ENCODE measurements around the gene TMEM45B. TPM values are rescaled to one million over a fixed set of nuclear protein-coding genes. Genes with fewer than 3 reads are reported as not detected.
A peak's percentile ranks its signal among the peaks of the same experiment; 100 is the strongest.
"Not testable (repeated sequence)": the region's sequence is repeated elsewhere in the genome, so short reads cannot be mapped to it uniquely, and the experiment has no call there.

The TMEM45B gene
- total RNA-seq, 1 donor from 2014 or later = not detected

DNA sequence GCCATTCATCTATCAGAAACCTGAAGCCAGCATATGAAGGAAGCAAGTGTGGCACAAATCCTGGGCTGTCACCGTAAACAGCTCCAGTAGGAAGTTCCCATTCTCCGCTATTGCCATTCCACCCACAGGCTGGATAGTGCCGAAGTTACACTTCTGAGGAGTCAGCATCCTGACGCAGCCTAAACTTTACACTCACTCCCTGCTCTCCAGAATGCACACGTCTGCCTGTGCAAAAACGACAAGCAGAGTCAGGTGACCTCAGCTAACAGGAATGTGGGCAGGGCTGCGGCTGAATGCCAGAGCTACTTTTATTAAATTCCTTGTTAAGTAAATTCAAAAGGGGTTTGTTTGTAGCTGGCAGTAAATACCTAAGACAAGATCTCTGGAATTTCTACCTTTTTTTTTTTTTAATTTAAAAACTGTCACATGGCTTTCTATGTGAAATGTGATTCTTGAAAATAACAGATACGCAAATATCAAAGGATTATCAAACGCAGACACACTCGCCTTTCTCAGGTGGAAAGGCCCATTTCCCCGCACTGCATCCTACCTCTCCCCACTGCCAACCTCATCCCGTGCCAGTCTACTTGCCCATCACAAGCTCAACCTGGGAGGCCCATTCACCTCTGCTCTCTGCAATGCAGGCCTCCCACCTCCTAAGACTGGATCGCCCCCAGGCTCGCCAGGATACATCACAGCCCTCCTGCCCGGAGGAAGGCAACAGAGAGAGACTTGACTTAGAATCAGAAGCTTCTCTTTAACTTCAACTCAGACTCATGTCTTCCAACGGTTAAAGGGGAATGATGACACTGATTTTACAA lies 46.3 kb downstream of the TMEM45B start:
- Mint-ChIP-seq H3K27ac (ENCODE audit: unreplicated experiment) (peak overlapping the region; percentile 52), H3K4me3 (ENCODE audit: unreplicated experiment) (no peak overlapping the region), H3K27me3 (ENCODE audit: unreplicated experiment) (peaks cover 2% of the 10 kb centered on the region), H3K4me1 (ENCODE audit: unreplicated experiment) (no peaks in the 10 kb centered on the region), H3K9me3 (ENCODE audit: unreplicated experiment) (no peaks in the 10 kb centered on the region), H3K36me3 (ENCODE audit: low read depth, unreplicated experiment) (peaks cover 43% of the 10 kb centered on the region)
- no peak for DNase-seq (ENCODE audit: low spot score)
- TF ChIP-seq, protein P1, sequence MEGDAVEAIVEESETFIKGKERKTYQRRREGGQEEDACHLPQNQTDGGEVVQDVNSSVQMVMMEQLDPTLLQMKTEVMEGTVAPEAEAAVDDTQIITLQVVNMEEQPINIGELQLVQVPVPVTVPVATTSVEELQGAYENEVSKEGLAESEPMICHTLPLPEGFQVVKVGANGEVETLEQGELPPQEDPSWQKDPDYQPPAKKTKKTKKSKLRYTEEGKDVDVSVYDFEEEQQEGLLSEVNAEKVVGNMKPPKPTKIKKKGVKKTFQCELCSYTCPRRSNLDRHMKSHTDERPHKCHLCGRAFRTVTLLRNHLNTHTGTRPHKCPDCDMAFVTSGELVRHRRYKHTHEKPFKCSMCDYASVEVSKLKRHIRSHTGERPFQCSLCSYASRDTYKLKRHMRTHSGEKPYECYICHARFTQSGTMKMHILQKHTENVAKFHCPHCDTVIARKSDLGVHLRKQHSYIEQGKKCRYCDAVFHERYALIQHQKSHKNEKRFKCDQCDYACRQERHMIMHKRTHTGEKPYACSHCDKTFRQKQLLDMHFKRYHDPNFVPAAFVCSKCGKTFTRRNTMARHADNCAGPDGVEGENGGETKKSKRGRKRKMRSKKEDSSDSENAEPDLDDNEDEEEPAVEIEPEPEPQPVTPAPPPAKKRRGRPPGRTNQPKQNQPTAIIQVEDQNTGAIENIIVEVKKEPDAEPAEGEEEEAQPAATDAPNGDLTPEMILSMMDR (IDR thresholded peaks at IDR 0.05; ENCODE audit: unreplicated experiment) = no peak

DNA sequence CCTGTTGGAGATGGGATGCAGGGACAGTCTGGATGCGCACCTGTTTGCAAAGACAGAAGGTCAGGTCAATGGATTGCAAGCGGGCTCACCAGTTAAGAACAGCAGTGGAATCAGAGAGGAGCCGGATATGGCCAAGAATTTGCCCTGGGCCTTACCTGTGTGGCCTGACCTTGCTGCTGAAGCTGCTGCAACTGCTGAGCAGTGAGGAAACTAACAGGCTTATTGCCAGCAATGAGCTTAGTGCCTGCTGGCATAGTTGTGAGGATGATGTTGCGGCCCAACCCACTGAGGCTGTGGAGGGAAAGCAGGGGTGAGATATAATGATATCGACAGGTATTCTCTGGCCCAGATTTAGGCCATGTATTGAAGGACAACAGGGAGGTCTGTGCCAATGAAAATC lies 49.2 kb downstream of the TMEM45B start:
- Mint-ChIP-seq H3K9me3 (ENCODE audit: unreplicated experiment) (no peaks in the 10 kb centered on the region), H3K36me3 (ENCODE audit: low read depth, unreplicated experiment) (peaks cover 52% of the 10 kb centered on the region), H3K27me3 (ENCODE audit: unreplicated experiment) (peaks cover 2% of the 10 kb centered on the region), H3K27ac (ENCODE audit: unreplicated experiment) (no peak overlapping the region), H3K4me3 (ENCODE audit: unreplicated experiment) (peak overlapping the region; percentile 37), H3K4me1 (ENCODE audit: unreplicated experiment) (no peaks in the 10 kb centered on the region)
- no peak for DNase-seq (ENCODE audit: low spot score)
- TF ChIP-seq, protein P1 (IDR thresholded peaks at IDR 0.05; ENCODE audit: unreplicated experiment) = no peak

DNA sequence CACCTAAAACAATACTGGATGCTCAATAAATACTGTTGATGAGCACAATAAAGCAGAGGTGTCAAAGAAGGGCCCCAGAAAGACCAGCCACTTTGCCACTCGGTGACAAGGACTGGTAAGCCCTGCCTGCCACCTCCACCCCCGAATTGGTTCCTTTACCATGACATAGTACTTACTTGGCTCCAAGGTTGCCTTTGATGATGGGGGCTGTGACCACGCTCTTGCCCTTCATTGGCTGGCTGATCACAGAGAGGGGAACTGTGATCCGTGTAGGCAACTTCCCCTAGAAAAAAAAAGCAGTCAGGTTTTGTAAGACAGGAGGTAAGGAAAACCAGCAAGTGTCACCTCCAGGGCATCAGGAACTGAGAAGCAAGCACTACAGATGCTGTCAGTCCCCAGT lies 50.1 kb downstream of the TMEM45B start:
- Mint-ChIP-seq H3K4me3 (ENCODE audit: unreplicated experiment) (peak overlapping the region; percentile 28), H3K27ac (ENCODE audit: unreplicated experiment) (no peak overlapping the region), H3K4me1 (ENCODE audit: unreplicated experiment) (no peaks in the 10 kb centered on the region), H3K27me3 (ENCODE audit: unreplicated experiment) (peaks cover 2% of the 10 kb centered on the region), H3K9me3 (ENCODE audit: unreplicated experiment) (no peaks in the 10 kb centered on the region), H3K36me3 (ENCODE audit: low read depth, unreplicated experiment) (peaks cover 53% of the 10 kb centered on the region)
- DNase-seq (ENCODE audit: low spot score) = no peak
- TF ChIP-seq, protein P1 (IDR thresholded peaks at IDR 0.05; ENCODE audit: unreplicated experiment) = no peak

DNA sequence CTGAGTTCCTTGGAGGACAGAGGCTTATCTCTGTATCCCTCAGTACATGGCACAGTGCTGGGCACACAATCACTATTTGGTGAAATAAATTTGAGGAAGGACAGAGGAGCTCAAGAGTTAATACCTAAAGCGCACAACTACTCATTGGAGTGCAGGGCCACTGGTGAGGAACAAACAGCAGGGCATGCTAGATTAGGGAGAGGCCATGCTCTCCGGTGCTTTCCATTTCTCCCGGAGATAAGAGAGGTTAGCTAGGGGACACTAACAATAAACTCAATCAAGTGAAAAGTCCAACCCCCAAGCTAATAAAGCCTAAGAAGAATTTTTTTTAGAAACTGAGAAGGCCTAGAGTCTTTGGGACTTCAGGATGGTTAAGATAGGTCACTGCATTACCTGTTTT lies 50.7 kb downstream of the TMEM45B start:
- peaks cover 2% of the 10 kb centered on the region for H3K27me3 Mint-ChIP-seq (ENCODE audit: unreplicated experiment)
- TF ChIP-seq, protein P1 (IDR thresholded peaks at IDR 0.05; ENCODE audit: unreplicated experiment) = no peak
- H3K4me3 Mint-ChIP-seq (ENCODE audit: unreplicated experiment) = no peak overlapping the region
- DNase-seq (ENCODE audit: low spot score) = no peak
- peaks cover 60% of the 10 kb centered on the region for H3K36me3 Mint-ChIP-seq (ENCODE audit: low read depth, unreplicated experiment)
- no peaks in the 10 kb centered on the region for H3K9me3 Mint-ChIP-seq (ENCODE audit: unreplicated experiment)
- no peaks in the 10 kb centered on the region for H3K4me1 Mint-ChIP-seq (ENCODE audit: unreplicated experiment)
- H3K27ac Mint-ChIP-seq (ENCODE audit: unreplicated experiment) = no peak overlapping the region

DNA sequence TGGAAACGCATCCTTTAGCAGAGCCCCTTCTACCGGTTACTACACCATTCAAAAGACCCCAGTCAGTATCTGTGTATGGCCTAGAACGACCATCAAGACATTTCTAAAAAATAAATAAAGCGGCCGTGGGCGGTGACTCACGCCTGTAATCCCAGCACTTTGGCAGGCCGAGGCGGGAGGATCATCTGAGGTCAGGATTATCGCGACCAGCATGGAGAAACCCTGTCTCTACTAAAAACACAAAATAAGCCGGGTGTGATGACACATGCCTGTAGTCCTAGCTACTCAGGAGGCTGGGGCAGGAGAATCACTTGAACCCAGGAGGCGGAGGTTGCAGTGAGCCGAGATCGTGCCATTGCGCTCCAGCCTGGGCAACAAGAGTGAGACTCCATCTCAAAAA lies 53.0 kb downstream of the TMEM45B start:
- Mint-ChIP-seq H3K27ac (ENCODE audit: unreplicated experiment) (peak overlapping the region; percentile 10), H3K36me3 (ENCODE audit: low read depth, unreplicated experiment) (peaks cover 61% of the 10 kb centered on the region)
- not testable (repeated sequence) for H3K27me3 Mint-ChIP-seq (ENCODE audit: unreplicated experiment); H3K4me1 Mint-ChIP-seq (ENCODE audit: unreplicated experiment); H3K4me3 Mint-ChIP-seq (ENCODE audit: unreplicated experiment); DNase-seq (ENCODE audit: low spot score); H3K9me3 Mint-ChIP-seq (ENCODE audit: unreplicated experiment)
